HCT116 (cell line): ENCODE results near the gene CUL4A. TPM values are rescaled to one million over a fixed set of nuclear protein-coding genes. Genes with fewer than 3 reads are reported as not detected.

Source experiments
- ATAC-seq: fragments of 200-7000 bp; cut with Tn5 transposase; 2 replicates; pipeline ENCODE4 v1.9.1; 2020; ENCODE audit warnings: mild to moderate bottlenecking, moderate library complexity
- BruUV-seq: library from RNA; stranded (reverse); fragments of 400-500 nt; replicated peaks from 2 replicates; lab custom pipeline; 2021; lab: Mats Ljungman, UMichigan
- CTCF ChIA-PET: fragments of 300-600 bp; sonication (Branson Sonifier 250); formaldehyde crosslinking; loops from one replicate; lab custom pipeline; 2021; ENCODE audit warnings: antibody characterized with exemption; lab: Charles Lee
- POLR2A ChIA-PET: fragments of 300-600, 350-600 bp; sonication (Branson Sonifier 250); formaldehyde crosslinking; loops from one replicate; lab custom pipeline; 2021; ENCODE audit warnings: antibody characterized with exemption; lab: Charles Lee
- RAD21 ChIA-PET, 2 experiments: fragments of 300-600 bp; sonication (Branson Sonifier 250); formaldehyde crosslinking; loops; one replicate each; lab custom pipeline; 2023; ENCODE audit warnings: low total read pairs in 2 of 2; ENCODE audit not compliant: uncharacterized antibody in 2 of 2, unreplicated experiment in 2 of 2, low non-redundant PET in 1 of 2; lab: Charles Lee
- DNase-seq: peaks from one replicate; pipeline ENCODE4 v3.0.0-alpha.2; 2010; ENCODE audit warnings: low read depth, low spot score
- H2AFZ ChIP-seq: fragments of 200-600 bp; shearing (Covaris generic), sonication (generic); 2 replicates; pipeline ENCODE4 v1.6.1; 2017; ENCODE audit warnings: low read depth, mixed run types, mixed read lengths, antibody characterized with exemption, low read length; ENCODE audit not compliant: poor library complexity, severe bottlenecking
- H3K27ac ChIP-seq: 2 replicates; pipeline ENCODE4 v1.5.1; 2012; ENCODE audit warnings: low read depth, low read length
- H3K27me3 ChIP-seq: fragments of 200-600 bp; sonication (generic); 2 replicates; pipeline ENCODE4 v1.6.1; 2016; ENCODE audit warnings: mixed run types, low read length, mixed read lengths; ENCODE audit not compliant: insufficient read depth
- H3K36me3 ChIP-seq, 2 experiments: fragments of 200-500 bp in 1 of 2; fragments of 200-600 bp in 1 of 2; sonication (Bioruptor generic) in 1 of 2; sonication (generic) in 1 of 2; 2 replicates each; pipeline versions ENCODE4 v1.5.1 to v1.6.1; 2014 to 2016; ENCODE audit warnings: low read length in 2 of 2, inconsistent platforms in 1 of 2, mixed read lengths in 1 of 2, mixed run types in 1 of 2; ENCODE audit not compliant: insufficient read depth in 2 of 2, control insufficient read depth in 1 of 2
- H3K4me1 ChIP-seq, 2 experiments: fragments of 200-600 bp in 1 of 2; sonication (generic) in 1 of 2; 2 replicates each; pipeline versions ENCODE4 v1.5.1 to v1.6.1; 2012 to 2017; ENCODE audit warnings: low read length in 2 of 2, inconsistent platforms in 1 of 2, mild to moderate bottlenecking in 1 of 2, mixed read lengths in 1 of 2, mixed run types in 1 of 2, moderate library complexity in 1 of 2; ENCODE audit not compliant: insufficient read depth in 2 of 2, control insufficient read depth in 1 of 2
- H3K4me2 ChIP-seq: fragments of 200-600 bp; sonication (generic); 2 replicates; pipeline ENCODE4 v1.6.1; 2017; ENCODE audit warnings: mixed run types, low read length, mixed read lengths
- H3K4me3 ChIP-seq, 2 experiments: fragments of 200-600 bp in 1 of 2; sonication (generic) in 1 of 2; replicated peaks in 1 of 2; 2 replicates each; pipeline ENCODE4 v1.5.1; 2011 to 2016; ENCODE audit warnings: low read length in 2 of 2, control low read depth in 1 of 2, low read depth in 1 of 2, mild to moderate bottlenecking in 1 of 2, mixed read lengths in 1 of 2, mixed run types in 1 of 2
- H3K79me2 ChIP-seq: fragments of 200-600 bp; sonication (generic); 2 replicates; pipeline ENCODE4 v1.6.1; 2017; ENCODE audit warnings: mild to moderate bottlenecking, mixed run types, low read length, moderate library complexity, mixed read lengths; ENCODE audit not compliant: insufficient read depth
- H3K9ac ChIP-seq: fragments of 200-600 bp; sonication (generic); 2 replicates; pipeline ENCODE4 v1.6.1; 2016; ENCODE audit warnings: low read length, mixed read lengths
- H3K9me2 ChIP-seq: fragments of 200-600 bp; sonication (generic), shearing (Covaris generic); 2 replicates; pipeline ENCODE4 v1.6.1; 2017; ENCODE audit warnings: mixed run types, mild to moderate bottlenecking, moderate library complexity; ENCODE audit not compliant: insufficient read depth
- H3K9me3 ChIP-seq, 2 experiments: fragments of 200-500 bp in 1 of 2; fragments of 200-600 bp in 1 of 2; sonication (Bioruptor generic) in 1 of 2; sonication (generic) in 1 of 2; 2 replicates each; pipeline ENCODE4 v1.6.1; 2014 to 2017; ENCODE audit warnings: low read length in 2 of 2, mixed read lengths in 2 of 2, inconsistent platforms in 1 of 2, low read depth in 1 of 2, mild to moderate bottlenecking in 1 of 2, mixed run types in 1 of 2, moderate library complexity in 1 of 2; ENCODE audit not compliant: control insufficient read depth in 1 of 2, insufficient read depth in 1 of 2
- H4K20me1 ChIP-seq: fragments of 200-600 bp; sonication (generic), shearing (Covaris generic); 2 replicates; pipeline ENCODE4 v1.6.1; 2017; ENCODE audit warnings: mixed run types, mild to moderate bottlenecking, moderate library complexity; ENCODE audit not compliant: insufficient read depth
- ATF3 ChIP-seq: IDR thresholded peaks from 2 replicates; pipeline ENCODE4 v1.6.1; 2012
- CTCF ChIP-seq, 3 experiments: fragments of 200-600 bp in 1 of 3; sonication (generic) in 1 of 3; IDR thresholded peaks in 2 of 3; conservative IDR thresholded peaks in 1 of 3; 2 replicates each; pipeline ENCODE4 v1.5.1; 2012 to 2017; ENCODE audit warnings: low read depth in 2 of 3, low read length in 2 of 3, antibody characterized with exemption in 1 of 3, borderline replicate concordance in 1 of 3, control low read depth in 1 of 3, mild to moderate bottlenecking in 1 of 3, mixed read lengths in 1 of 3, mixed run types in 1 of 3, moderate library complexity in 1 of 3; ENCODE audit not compliant: insufficient read depth in 1 of 3
- EGR1 ChIP-seq: IDR thresholded peaks from 2 replicates; pipeline ENCODE4 v1.6.1; 2012; ENCODE audit warnings: low read depth
- EZH2phosphoT487 ChIP-seq: fragments of 200-600 bp; IDR thresholded peaks from 2 replicates; pipeline ENCODE4 v1.6.1; 2018; ENCODE audit warnings: antibody characterized with exemption, borderline replicate concordance
- SP1 ChIP-seq: IDR thresholded peaks from 2 replicates; pipeline ENCODE4 v1.6.1; 2012; ENCODE audit warnings: low read depth
- TCF7L2 ChIP-seq: IDR thresholded peaks from 2 replicates; pipeline ENCODE4 v1.7.0; 2011; ENCODE audit warnings: borderline replicate concordance, inconsistent platforms; ENCODE audit not compliant: insufficient read depth, insufficient read length; ENCODE audit errors: extremely low read depth
- YY1 ChIP-seq: IDR thresholded peaks from 2 replicates; pipeline ENCODE4 v1.6.1; 2011; ENCODE audit warnings: low read length, low read depth, moderate library complexity, mild to moderate bottlenecking; ENCODE audit not compliant: insufficient replicate concordance; ENCODE audit errors: extremely low read depth
- ZFX ChIP-seq: fragments of 450-650 bp; IDR thresholded peaks from 2 replicates; pipeline ENCODE4 v1.6.1; 2017
- intact Hi-C: fragments of 100-400 bp; cut with micrococcal nuclease; formaldehyde crosslinking; loops from 2 replicates; pipeline ENCODE4 v1.10.0; 2022
- total RNA-seq: library from RNA; stranded (reverse); gene quantifications from one replicate; pipeline ENCODE4 v1.2.1, GENCODE V29; 2021; ENCODE audit not compliant: unreplicated experiment
- TF ChIP-seq, protein P1 (sequence below): IDR thresholded peaks from 2 replicates; pipeline ENCODE4 v1.6.1; 2011; ENCODE audit warnings: mild to moderate bottlenecking, low read length, moderate library complexity; ENCODE audit not compliant: insufficient replicate concordance; ENCODE audit errors: extremely low read depth

The CUL4A gene
- total RNA-seq, 1 experiment from 2014 or later, result 76.5 TPM

GRCh38 chr13:113205428-113205931, 3.9 kb upstream of the CUL4A start:
- POLR2A ChIA-PET, result no interaction called here
- peaks cover 7 to 16% of the 10 kb centered on the region in 2 experiments; a peak in 3 of 4 replicates for H3K4me1 ChIP-seq
- CTCF ChIA-PET, result no interaction called here
- DNase-seq, result no peak
- TF ChIP-seq EGR1 (no peak), CTCF (IDR thresholded peaks at IDR 0.05 in 2 of 3, conservative IDR thresholded peaks at IDR 0.05 in 1 of 3; ENCODE audit: borderline replicate concordance in 1 of 3, insufficient read depth in 1 of 3, low read depth in 2 of 3, low read length in 2 of 3) (no peak), YY1 (no peak), SP1 (no peak), ZFX (no peak), ATF3 (no peak), TCF7L2 (no peak), EZH2phosphoT487 (no peak)
- TF ChIP-seq, protein P1, sequence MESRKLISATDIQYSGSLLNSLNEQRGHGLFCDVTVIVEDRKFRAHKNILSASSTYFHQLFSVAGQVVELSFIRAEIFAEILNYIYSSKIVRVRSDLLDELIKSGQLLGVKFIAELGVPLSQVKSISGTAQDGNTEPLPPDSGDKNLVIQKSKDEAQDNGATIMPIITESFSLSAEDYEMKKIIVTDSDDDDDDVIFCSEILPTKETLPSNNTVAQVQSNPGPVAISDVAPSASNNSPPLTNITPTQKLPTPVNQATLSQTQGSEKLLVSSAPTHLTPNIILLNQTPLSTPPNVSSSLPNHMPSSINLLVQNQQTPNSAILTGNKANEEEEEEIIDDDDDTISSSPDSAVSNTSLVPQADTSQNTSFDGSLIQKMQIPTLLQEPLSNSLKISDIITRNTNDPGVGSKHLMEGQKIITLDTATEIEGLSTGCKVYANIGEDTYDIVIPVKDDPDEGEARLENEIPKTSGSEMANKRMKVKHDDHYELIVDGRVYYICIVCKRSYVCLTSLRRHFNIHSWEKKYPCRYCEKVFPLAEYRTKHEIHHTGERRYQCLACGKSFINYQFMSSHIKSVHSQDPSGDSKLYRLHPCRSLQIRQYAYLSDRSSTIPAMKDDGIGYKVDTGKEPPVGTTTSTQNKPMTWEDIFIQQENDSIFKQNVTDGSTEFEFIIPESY, result no peak
- TF ChIP-seq, all 23 proteins: peak for 0
- H3K27ac ChIP-seq, result no peak overlapping the region
- peaks cover 0 to 16% of the 10 kb centered on the region in 2 experiments for H3K36me3 ChIP-seq
- H3K9me3 ChIP-seq, result no peaks in the 10 kb centered on the region
- H2AFZ ChIP-seq, result no peak overlapping the region
- peaks cover 9% of the 10 kb centered on the region; the same call in 1 of the 2 replicates for H4K20me1 ChIP-seq
- RAD21 ChIA-PET, result no interaction called here
- intact Hi-C loops, result no loop called here
- H3K4me2 ChIP-seq, result no peak overlapping the region
- no peak for ATAC-seq
- H3K79me2 ChIP-seq, result peaks cover 87% of the 10 kb centered on the region
- H3K27me3 ChIP-seq, result no peaks in the 10 kb centered on the region
- BruUV-seq, result no TSS peak
- no peak overlapping the region for H3K4me3 ChIP-seq
- no peaks in the 10 kb centered on the region for H3K9me2 ChIP-seq
- H3K9ac ChIP-seq, result no peak overlapping the region
